ENCODE measurements around the gene CLCN7.
"Not testable (repeated sequence)": the region's sequence is repeated elsewhere in the genome, so short reads cannot be mapped to it uniquely, and the experiment has no call there.

Gene CLCN7

DNA sequence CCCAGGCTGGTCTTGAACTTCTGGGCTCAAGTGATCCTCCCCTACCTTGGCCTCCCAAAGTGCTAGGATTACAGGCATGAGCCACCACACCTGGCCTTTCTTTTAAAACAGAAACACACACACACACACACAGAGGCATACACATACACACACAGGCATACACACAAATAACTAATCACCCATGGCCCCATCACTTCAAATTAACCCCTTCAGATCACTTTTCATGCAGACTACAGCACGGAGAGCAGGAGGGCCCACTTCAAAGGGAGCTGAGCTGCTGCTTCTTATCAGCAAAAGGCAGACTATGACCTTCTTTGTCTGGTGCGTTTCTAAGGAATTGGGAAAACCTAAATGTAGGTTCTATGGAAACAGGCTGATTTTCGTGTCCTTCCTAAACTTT, 1.9 kb downstream of the CLCN7 start:
- no peaks in the 10 kb centered on the region for H3K36me3 ChIP-seq (ENCODE audit: low read depth)
- DNase-seq (ENCODE audit: low spot score): no peak
- no peak overlapping the region for H3K4me3 ChIP-seq (ENCODE audit: severe bottlenecking)
- no peaks in the 10 kb centered on the region for H3K27me3 ChIP-seq (ENCODE audit: insufficient read depth, poor library complexity, severe bottlenecking)
- peaks cover 3% of the 10 kb centered on the region for H3K9me3 ChIP-seq (ENCODE audit: severe bottlenecking)
- TF ChIP-seq, protein P1, sequence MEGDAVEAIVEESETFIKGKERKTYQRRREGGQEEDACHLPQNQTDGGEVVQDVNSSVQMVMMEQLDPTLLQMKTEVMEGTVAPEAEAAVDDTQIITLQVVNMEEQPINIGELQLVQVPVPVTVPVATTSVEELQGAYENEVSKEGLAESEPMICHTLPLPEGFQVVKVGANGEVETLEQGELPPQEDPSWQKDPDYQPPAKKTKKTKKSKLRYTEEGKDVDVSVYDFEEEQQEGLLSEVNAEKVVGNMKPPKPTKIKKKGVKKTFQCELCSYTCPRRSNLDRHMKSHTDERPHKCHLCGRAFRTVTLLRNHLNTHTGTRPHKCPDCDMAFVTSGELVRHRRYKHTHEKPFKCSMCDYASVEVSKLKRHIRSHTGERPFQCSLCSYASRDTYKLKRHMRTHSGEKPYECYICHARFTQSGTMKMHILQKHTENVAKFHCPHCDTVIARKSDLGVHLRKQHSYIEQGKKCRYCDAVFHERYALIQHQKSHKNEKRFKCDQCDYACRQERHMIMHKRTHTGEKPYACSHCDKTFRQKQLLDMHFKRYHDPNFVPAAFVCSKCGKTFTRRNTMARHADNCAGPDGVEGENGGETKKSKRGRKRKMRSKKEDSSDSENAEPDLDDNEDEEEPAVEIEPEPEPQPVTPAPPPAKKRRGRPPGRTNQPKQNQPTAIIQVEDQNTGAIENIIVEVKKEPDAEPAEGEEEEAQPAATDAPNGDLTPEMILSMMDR (IDR thresholded peaks at IDR 0.05; ENCODE audit: poor library complexity, severe bottlenecking): no peak
- no peak overlapping the region for H3K27ac ChIP-seq (ENCODE audit: poor library complexity, severe bottlenecking)
- H3K4me1 ChIP-seq (ENCODE audit: insufficient read depth, poor library complexity, severe bottlenecking): no peaks in the 10 kb centered on the region
- no peak for ATAC-seq (ENCODE audit: low read depth)

DNA sequence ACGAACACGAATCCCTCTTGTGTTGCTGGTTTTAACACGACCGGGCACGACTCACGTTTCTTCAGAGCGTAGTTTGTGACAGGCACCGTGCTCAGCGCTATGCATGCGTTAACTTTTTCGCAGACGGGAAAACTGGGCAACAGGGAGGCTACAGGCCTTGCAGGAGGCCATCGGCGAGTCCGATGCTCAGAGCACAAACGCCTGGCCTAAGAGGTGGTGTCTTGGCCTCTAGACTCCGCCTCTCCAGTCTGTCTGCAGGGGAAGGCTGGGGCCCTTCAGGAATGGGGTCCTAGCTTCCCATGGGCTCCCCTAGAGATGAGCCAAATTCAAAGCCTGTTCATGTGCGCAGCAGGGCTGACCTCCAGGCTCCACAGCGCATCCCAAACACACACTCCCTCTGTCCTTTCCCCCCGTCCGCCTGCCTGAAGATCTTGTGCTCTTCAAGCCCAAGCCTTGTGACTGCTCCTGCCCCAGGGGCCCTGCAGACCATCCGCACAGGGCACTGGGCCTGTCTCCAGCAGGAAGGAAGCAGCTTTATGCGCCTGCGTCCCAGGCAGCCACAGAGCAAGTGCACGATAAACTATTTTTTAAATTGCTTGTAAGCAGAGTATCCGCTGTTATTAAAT, 3.1 kb downstream of the CLCN7 start:
- no peaks in the 10 kb centered on the region for H3K9me3 ChIP-seq (ENCODE audit: severe bottlenecking)
- H3K36me3 ChIP-seq (ENCODE audit: low read depth): no peaks in the 10 kb centered on the region
- ATAC-seq (ENCODE audit: low read depth): no peak
- H3K4me1 ChIP-seq (ENCODE audit: insufficient read depth, poor library complexity, severe bottlenecking): no peaks in the 10 kb centered on the region
- no peak overlapping the region for H3K27ac ChIP-seq (ENCODE audit: poor library complexity, severe bottlenecking)
- TF ChIP-seq, protein P1 (IDR thresholded peaks at IDR 0.05; ENCODE audit: poor library complexity, severe bottlenecking): no peak
- H3K4me3 ChIP-seq (ENCODE audit: severe bottlenecking): no peak overlapping the region
- peak; percentile 59 for DNase-seq (ENCODE audit: low spot score)
- no peaks in the 10 kb centered on the region for H3K27me3 ChIP-seq (ENCODE audit: insufficient read depth, poor library complexity, severe bottlenecking)

DNA sequence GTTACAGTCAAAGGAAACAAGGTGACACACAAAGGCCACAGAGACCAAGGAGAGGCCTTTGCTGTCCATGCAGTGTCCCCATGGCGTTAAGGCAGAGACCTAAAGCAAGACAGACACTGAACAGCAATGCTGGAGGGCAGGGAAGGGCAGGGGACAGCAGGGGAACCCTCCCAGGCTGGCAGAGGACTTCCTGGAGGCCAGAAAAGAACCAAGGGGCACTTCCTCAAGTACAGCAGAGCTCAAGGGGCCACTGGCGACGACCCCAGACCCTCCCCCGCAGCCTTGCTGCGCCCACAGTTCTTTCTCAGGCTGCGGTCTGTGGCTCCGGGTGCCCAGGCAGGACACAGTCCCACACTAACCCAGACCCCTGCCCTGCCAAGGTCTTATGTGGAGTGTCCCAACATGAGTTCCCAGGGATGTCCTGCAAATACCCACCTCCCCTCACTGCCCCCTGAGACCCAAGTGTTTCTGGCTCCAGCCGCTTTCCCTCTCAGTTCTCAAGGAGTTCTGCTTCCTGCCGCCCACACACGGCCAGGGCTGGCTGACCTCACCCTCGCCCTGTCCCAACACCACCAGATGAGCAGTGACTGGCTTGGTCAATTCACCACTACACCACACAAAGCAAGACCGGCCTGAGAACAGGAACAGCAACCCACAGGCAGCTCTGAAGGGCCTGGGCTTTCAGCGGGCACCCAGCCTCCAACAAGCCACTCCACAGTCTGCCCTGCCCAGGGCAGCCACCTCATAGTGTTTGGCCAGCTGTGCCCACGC, 4.2 kb downstream of the CLCN7 start:
- no peak overlapping the region for H3K27ac ChIP-seq (ENCODE audit: poor library complexity, severe bottlenecking)
- H3K4me3 ChIP-seq (ENCODE audit: severe bottlenecking): no peak overlapping the region

DNA sequence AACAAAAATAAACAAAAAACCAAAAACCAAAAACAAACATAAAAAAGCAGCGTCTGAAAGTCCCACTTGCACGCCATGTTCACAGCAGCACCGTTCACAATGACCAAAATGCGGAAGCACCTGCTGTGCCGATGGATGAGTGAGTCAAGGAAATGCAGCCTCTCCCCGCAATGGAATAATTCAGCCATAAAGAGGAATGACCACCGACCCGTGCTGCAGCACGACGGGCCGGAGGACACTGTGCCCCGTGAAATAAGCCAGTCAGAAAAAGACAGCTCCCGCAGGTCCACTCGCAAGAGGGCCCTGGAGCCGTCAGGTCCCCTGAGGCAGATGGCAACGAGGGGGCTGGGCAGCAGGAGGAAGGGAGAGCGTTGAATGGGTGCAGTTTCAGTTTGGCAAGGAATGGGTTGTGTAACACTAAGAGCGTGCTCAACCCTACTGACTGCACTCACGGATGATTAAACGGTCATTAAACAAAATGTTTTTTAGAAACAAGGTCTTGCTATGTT, 5.1 kb downstream of the CLCN7 start:
- H3K27ac ChIP-seq (ENCODE audit: poor library complexity, severe bottlenecking): no peak overlapping the region
- TF ChIP-seq, protein P1 (IDR thresholded peaks at IDR 0.05; ENCODE audit: poor library complexity, severe bottlenecking): no peak
- H3K4me3 ChIP-seq (ENCODE audit: severe bottlenecking): no peak overlapping the region
- no peaks in the 10 kb centered on the region for H3K27me3 ChIP-seq (ENCODE audit: insufficient read depth, poor library complexity, severe bottlenecking)
- DNase-seq (ENCODE audit: low spot score) (no peak), ATAC-seq (ENCODE audit: low read depth) (no peak)
- no peaks in the 10 kb centered on the region for H3K4me1 ChIP-seq (ENCODE audit: insufficient read depth, poor library complexity, severe bottlenecking)
- no peaks in the 10 kb centered on the region for H3K9me3 ChIP-seq (ENCODE audit: severe bottlenecking)
- no peaks in the 10 kb centered on the region for H3K36me3 ChIP-seq (ENCODE audit: low read depth)

More for the DNA sequence above, 4.2 kb downstream of the CLCN7 start:
- DNase-seq (ENCODE audit: low spot score): peak; percentile 44
- no peak for ATAC-seq (ENCODE audit: low read depth)
- Histone ChIP-seq H3K9me3 (ENCODE audit: severe bottlenecking) (no peaks in the 10 kb centered on the region), H3K36me3 (ENCODE audit: low read depth) (no peaks in the 10 kb centered on the region), H3K4me1 (ENCODE audit: insufficient read depth, poor library complexity, severe bottlenecking) (no peaks in the 10 kb centered on the region), H3K27me3 (ENCODE audit: insufficient read depth, poor library complexity, severe bottlenecking) (no peaks in the 10 kb centered on the region)
- TF ChIP-seq, protein P1 (IDR thresholded peaks at IDR 0.05; ENCODE audit: poor library complexity, severe bottlenecking): no peak

DNA sequence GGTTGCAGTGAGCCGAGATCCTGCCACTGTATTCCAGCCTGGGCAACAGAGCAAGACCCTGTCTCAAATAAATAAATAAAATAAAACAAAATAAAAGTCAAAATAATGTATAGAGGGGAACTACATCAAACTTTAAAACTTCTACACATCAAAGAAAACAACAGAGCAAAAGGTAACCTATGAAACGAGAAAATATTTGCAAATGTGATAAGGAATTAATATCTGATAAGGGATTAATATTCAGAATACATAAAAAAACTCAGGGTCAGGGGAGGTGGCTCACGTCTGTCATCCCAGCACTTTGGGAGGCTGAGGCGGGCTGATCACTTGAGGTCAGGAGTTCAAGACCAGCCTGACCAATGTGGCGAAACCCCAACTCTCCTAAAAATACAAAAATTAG, 5.7 kb downstream of the CLCN7 start:
- H3K36me3 ChIP-seq (ENCODE audit: low read depth); DNase-seq (ENCODE audit: low spot score); H3K9me3 ChIP-seq (ENCODE audit: severe bottlenecking); H3K27ac ChIP-seq (ENCODE audit: poor library complexity, severe bottlenecking); H3K4me3 ChIP-seq (ENCODE audit: severe bottlenecking); H3K27me3 ChIP-seq (ENCODE audit: insufficient read depth, poor library complexity, severe bottlenecking); H3K4me1 ChIP-seq (ENCODE audit: insufficient read depth, poor library complexity, severe bottlenecking); ATAC-seq (ENCODE audit: low read depth): not testable (repeated sequence)

All from RWPE2 (cell line).